NCI-H2196 (cell line): ENCODE results near the gene TRIM74.
"Not testable (repeated sequence)": the region's sequence is repeated elsewhere in the genome, so short reads cannot be mapped to it uniquely, and the experiment has no call there.

Experiments used
- DNase-seq: peaks from one replicate; lab custom pipeline; 2025; ENCODE audit not compliant: unreplicated experiment; lab: John Stamatoyannopoulos, UW

TRIM74 gene

DNA sequence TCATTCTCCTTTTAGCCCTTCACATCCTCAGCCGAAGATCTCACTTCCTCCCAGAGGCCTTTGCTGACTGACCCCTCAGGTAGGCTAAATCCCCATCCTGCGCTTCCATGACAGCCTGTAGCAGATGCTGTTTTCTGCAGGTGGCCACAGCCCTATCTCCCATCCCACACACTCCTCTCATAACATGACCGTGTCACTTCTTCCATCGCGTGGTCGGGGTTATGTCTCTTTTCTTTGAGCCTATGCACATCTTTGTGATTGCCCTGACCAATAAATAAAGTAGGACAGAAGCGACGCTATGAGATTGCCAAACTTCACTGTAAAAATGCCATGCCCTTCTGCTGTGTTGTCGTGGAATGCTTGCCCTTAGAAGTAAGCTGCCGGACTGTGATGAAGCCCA lies 55.5 kb downstream of the TRIM74 start:
- not testable (repeated sequence) for DNase-seq

DNA sequence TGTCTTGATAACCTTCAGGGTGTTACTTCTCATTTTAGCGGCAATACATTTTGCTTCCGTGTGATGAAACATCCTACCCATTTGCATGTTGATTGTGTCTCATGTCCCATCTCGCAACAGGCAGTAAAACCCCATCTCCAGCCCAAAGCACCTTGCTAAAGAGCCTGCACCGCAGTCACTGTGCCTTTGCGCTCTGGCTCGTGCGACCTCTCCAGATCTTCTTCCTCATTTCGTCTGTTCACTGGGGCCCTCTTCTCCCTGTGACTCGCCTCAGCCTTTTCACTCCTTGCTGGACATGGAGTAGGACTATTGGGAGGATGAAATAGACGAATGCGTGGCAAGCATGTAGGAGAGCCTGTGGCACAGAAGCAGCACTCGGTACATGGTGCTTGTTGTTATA lies 57.9 kb downstream of the TRIM74 start:
- DNase-seq, result not testable (repeated sequence)
